Prostate gland (tissue), 2 donors: ENCODE data around the gene PSD. TPM values are rescaled to one million over a fixed set of nuclear protein-coding genes. Genes with fewer than 3 reads are reported as not detected.
A peak's percentile ranks its signal among the peaks of the same experiment; 100 is the strongest.

ENCODE experiments used
- DNase-seq: peaks from one replicate; pipeline ENCODE4 v3.0.0-alpha.2; 2019; ENCODE audit warnings: low spot score
- H3K27ac ChIP-seq, 2 donors: fragments of 200-600 bp; sonication (generic); 2 replicates each; pipeline ENCODE4 v1.5.1; 2017 to 2019
- H3K27me3 ChIP-seq: fragments of 200-600 bp; sonication (generic); replicated peaks from 2 replicates; pipeline ENCODE4 v1.5.1; 2019; ENCODE audit not compliant: insufficient read depth
- H3K36me3 ChIP-seq, 2 donors: fragments of 200-600 bp; sonication (generic); 1 replicate in 1 of 2; 2 replicates in 1 of 2; pipeline versions ENCODE4 v1.5.1 to v1.8.1; 2017 to 2019
- H3K4me1 ChIP-seq: fragments of 200-600 bp; sonication (generic); replicated peaks from 2 replicates; pipeline ENCODE4 v1.5.1; 2019
- H3K4me3 ChIP-seq, 2 donors: fragments of 200-600 bp; sonication (generic); 2 replicates each; pipeline ENCODE4 v1.5.1; 2017 to 2019
- H3K9me3 ChIP-seq: fragments of 200-600 bp; sonication (generic); 2 replicates; pipeline ENCODE4 v1.5.1; 2017
- POLR2A ChIP-seq: fragments of 450-650 bp; IDR thresholded peaks from one replicate; pipeline ENCODE4 v1.6.1; 2016; ENCODE audit warnings: antibody characterized with exemption, mild to moderate bottlenecking
- POLR2AphosphoS5 ChIP-seq: sonication (generic); formaldehyde crosslinking; IDR thresholded peaks from one replicate; pipeline ENCODE4 v1.6.1; 2017; ENCODE audit warnings: antibody characterized with exemption
- WGBS: methylation state at CpG from one replicate; pipeline ENCODE4 v1.1.5; 2018; 5-methylcytosine and 5-hydroxymethylcytosine counted together
- intact Hi-C: fragments of 100-400 bp; cut with DNase I; formaldehyde crosslinking; loops from one replicate; pipeline ENCODE4 v1.14.2; 2022
- total RNA-seq, 2 donors: library from RNA; depleted of rRNA; stranded (reverse); fragments of >200 nt; gene quantifications; one replicate each; pipeline ENCODE4 v1.1.0, GENCODE V29; 2016
- TF ChIP-seq, protein P1 (sequence below), 4 experiments: fragments of 200-600 bp in 2 of 4; fragments of 450-650 bp in 2 of 4; sonication (generic) in 2 of 4; IDR thresholded peaks; 1 replicate in 3 of 4; 2 replicates in 1 of 4; pipeline ENCODE4 v1.5.1; 2016 to 2019; ENCODE audit warnings: antibody characterized with exemption in 4 of 4, mild to moderate bottlenecking in 2 of 4, moderate library complexity in 2 of 4

Gene PSD
- total RNA-seq, 2 donors from 2014 or later: 1.0 to 10.9 TPM

DNA sequence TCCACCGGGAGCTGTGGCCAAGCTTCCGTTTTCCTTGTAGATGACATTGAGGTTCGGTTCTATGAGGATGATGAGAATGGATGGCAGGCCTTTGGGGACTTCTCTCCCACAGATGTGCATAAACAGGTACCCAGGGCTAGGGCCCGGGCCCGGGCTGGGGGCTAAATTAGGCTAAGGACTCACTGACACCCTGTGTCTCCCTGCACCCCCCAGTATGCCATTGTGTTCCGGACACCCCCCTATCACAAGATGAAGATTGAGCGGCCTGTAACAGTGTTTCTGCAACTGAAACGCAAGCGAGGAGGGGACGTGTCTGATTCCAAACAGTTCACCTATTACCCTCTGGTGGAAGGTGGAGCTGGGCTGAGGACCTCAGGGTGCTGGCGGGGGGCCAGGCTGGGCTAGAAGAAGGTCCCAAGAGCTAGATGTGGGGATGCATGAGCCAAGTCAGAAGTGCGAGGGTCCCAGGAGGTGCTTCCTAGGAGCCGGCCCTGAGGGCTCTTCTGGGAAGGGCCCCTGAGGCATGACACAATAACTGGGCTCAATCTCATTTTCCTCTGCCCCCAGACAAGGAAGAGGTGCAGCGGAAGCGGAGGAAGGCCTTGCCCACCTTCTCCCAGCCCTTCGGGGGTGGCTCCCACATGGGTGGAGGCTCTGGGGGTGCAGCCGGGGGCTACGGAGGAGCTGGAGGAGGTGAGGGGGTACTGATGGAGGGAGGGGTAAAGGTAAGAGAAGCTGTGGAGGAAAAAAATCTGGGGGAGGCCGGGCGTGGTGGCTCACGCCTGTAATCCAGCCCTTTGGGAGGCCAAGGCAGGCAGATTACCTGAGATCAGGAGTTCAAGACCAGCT, 20.2 kb downstream of the PSD start:
- no peak for DNase-seq
- 86% methylated on average over 21 of the region's 21 CpGs for WGBS
- H3K4me3 ChIP-seq: no peak overlapping the region
- H3K27me3 ChIP-seq: no peaks in the 10 kb centered on the region
- peak overlapping the region; percentile 86 to 89 for H3K27ac ChIP-seq
- no peaks in the 10 kb centered on the region for H3K36me3 ChIP-seq
- H3K4me1 ChIP-seq: peaks cover 6% of the 10 kb centered on the region
- H3K9me3 ChIP-seq: no peaks in the 10 kb centered on the region
- no peak for TF ChIP-seq POLR2A
- no peak for TF ChIP-seq POLR2AphosphoS5
- TF ChIP-seq, protein P1, sequence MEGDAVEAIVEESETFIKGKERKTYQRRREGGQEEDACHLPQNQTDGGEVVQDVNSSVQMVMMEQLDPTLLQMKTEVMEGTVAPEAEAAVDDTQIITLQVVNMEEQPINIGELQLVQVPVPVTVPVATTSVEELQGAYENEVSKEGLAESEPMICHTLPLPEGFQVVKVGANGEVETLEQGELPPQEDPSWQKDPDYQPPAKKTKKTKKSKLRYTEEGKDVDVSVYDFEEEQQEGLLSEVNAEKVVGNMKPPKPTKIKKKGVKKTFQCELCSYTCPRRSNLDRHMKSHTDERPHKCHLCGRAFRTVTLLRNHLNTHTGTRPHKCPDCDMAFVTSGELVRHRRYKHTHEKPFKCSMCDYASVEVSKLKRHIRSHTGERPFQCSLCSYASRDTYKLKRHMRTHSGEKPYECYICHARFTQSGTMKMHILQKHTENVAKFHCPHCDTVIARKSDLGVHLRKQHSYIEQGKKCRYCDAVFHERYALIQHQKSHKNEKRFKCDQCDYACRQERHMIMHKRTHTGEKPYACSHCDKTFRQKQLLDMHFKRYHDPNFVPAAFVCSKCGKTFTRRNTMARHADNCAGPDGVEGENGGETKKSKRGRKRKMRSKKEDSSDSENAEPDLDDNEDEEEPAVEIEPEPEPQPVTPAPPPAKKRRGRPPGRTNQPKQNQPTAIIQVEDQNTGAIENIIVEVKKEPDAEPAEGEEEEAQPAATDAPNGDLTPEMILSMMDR (IDR thresholded peaks at IDR 0.05): no peak
- intact Hi-C loops: loop anchor here (2.0 to 10.0 kb wide), 4 partner anchors 106 to 230 kb away; partner anchors contain the start of genes ACTR1A, PITX3 and SUFU

DNA sequence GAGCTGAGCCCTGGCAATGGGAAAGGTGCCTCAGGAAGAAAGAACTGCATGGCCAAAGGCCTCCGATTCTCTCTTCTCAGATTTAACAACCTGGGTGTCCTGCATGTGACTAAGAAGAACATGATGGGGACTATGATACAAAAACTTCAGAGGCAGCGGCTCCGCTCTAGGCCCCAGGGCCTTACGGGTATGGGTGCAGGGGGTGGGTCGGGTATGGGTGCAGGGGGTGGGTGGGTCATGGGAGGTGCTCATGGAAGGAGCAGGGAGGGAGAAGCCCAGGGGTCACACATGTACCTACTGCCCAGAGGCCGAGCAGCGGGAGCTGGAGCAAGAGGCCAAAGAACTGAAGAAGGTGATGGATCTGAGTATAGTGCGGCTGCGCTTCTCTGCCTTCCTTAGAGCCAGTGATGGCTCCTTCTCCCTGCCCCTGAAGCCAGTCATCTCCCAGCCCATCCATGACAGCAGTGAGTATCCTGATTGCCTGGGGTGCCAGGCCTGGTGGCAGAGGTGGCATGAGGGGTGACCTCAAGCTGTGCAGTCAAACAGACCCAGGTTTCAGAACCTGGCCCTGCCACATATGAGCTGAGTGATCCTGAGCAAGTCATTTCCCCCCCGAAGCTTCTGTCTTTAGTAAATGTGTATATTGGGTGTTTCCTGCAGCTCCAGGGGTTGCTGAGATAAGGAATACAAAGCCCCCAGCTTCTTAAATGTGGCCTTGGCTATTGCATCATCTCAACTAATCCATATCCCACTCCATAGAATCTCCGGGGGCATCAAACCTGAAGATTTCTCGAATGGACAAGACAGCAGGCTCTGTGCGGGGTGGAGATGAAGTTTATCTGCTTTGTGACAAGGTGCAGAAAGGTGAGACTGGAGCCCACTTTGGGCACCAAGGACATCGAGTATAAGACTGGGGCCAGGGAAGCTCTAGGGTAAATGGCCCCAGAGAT, 21.1 kb downstream of the PSD start:
- Histone ChIP-seq H3K36me3 (no peaks in the 10 kb centered on the region), H3K4me3 (no peak overlapping the region), H3K4me1 (peaks cover 6% of the 10 kb centered on the region), H3K9me3 (no peaks in the 10 kb centered on the region), H3K27ac (no peak overlapping the region), H3K27me3 (no peaks in the 10 kb centered on the region)
- WGBS: 92% methylated on average over 14 of the region's 14 CpGs
- TF ChIP-seq, protein P1 (IDR thresholded peaks at IDR 0.05): no peak
- TF ChIP-seq POLR2A (no peak), POLR2AphosphoS5 (no peak)
- no peak for DNase-seq
- intact Hi-C loops: loop anchor here (2.0 to 10.0 kb wide), 4 partner anchors 107 to 229 kb away; partner anchors contain the start of genes ACTR1A, PITX3 and SUFU

- no peak for DNase-seq
- peaks cover 6% of the 10 kb centered on the region for H3K4me1 ChIP-seq
- H3K27me3 ChIP-seq: no peaks in the 10 kb centered on the region
- H3K36me3 ChIP-seq: no peaks in the 10 kb centered on the region
- H3K27ac ChIP-seq: peak overlapping the region in 1 of 2 donors; percentile 98
- no peak overlapping the region for H3K4me3 ChIP-seq
- no peaks in the 10 kb centered on the region for H3K9me3 ChIP-seq
- TF ChIP-seq POLR2AphosphoS5 (no peak), POLR2A (no peak)
- intact Hi-C loops: loop anchor here (5.0 to 10.0 kb wide), 3 partner anchors 108 to 186 kb away; partner anchors contain the start of genes ACTR1A, PITX3 and SUFU
- 87% methylated on average over 12 of the region's 12 CpGs for WGBS
Measured at GRCh38 chr10:102396730-102397151, 21.8 kb downstream of the PSD start.

DNA sequence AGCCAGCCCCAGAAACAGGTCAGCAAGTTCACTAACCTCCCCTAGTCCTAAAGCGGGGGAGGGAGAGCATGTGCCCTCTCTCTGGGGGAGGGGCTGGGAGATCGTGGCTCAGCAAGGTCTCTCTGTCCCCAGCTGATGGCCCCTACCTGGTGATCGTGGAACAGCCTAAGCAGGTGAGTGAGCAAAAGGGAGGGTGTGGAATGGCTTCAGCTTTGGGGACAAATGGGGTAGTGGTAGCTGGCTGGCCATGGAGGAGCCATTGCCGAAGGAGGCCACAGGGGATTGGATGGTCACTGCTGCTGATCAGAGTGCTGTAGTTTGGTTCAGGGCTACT, 22.3 kb downstream of the PSD start:
- DNase-seq: no peak
- Histone ChIP-seq H3K4me3 (peak overlapping the region; percentile 66 to 80), H3K9me3 (no peaks in the 10 kb centered on the region), H3K4me1 (peaks cover 6% of the 10 kb centered on the region), H3K27me3 (no peaks in the 10 kb centered on the region), H3K27ac (peak overlapping the region; percentile 97 to 98), H3K36me3 (no peaks in the 10 kb centered on the region)
- WGBS: 31% methylated on average over 4 of the region's 4 CpGs
- intact Hi-C loops: loop anchor here (5.0 to 10.0 kb wide), 3 partner anchors 109 to 186 kb away; partner anchors contain the start of genes ACTR1A, PITX3 and SUFU
- TF ChIP-seq, protein P1 (IDR thresholded peaks at IDR 0.05): no peak
- TF ChIP-seq POLR2AphosphoS5 (no peak), POLR2A (no peak)
